ENCODE results near the gene DUXA. TPM values are rescaled to one million over a fixed set of nuclear protein-coding genes. Genes with fewer than 3 reads are reported as not detected.
"Not testable (repeated sequence)": the region's sequence is repeated elsewhere in the genome, so short reads cannot be mapped to it uniquely, and the experiment has no call there.

Gene DUXA
- polyA plus RNA-seq (ENCODE audit: insufficient read length): not detected
- long read RNA-seq, donor 1: 0 reads
- long read RNA-seq, donor 2: 0 reads
- long read RNA-seq, donor 3: 0 reads
- long read RNA-seq, donor 4: 0 reads
- long read RNA-seq, donor 5: 0 reads
- long read RNA-seq, donor 6: 0 reads
- long read RNA-seq, donor 7: 0 reads
- long read RNA-seq, donor 8: 0 reads

- no peak for DNase-seq
Observed at GRCh38 chr19:57167385-57167784, at the start of gene DUXA. DUXA (minus strand) TSS chr19:57167485; CDS start chr19:57167443, 42 bp downstream.

GRCh38 chr19:57212109-57212508 lies 44.8 kb upstream of the DUXA start:
- no peak for DNase-seq

DNA sequence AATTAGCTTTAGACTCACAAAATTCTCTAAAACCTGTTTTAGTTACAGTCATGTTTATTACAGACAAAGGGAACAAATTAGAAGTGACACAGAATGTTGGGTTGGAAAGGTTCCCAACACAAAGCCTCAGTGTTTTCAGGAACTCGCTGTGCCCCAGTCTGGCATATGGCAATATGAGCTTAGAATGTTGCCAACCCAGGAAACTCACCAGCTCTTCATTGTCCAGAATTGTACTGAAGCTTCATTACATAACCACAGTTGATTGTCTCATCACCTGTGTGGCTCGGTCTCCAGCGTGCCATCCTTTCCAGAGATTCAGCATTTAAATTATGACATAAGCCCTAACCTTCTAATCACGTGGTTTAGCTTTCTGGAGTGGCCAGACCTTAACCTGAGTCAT lies 43.1 kb upstream of the DUXA start:
- DNase-seq: no peak

DNA sequence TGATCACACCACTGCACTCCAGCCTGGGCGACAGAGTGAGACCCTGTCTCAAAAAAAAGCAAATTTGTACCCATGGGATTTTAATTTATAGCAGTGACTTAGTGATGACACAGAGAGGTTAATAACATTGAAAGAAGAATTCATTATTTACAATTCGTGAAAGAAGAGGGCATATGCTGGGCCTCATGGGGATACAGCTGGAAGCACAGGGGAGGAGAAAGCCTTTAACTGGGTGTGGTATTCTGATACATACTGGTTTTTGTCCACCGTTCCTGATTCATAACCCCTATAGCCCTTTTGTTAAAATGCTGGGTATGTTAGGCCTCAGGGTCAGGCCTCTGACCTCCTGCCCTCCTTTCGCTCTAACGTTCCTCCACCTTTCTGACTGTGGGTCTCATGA lies 34.9 kb upstream of the DUXA start:
- no peak for DNase-seq

- DNase-seq: not testable (repeated sequence)
Observed at GRCh38 chr19:57197874-57198273, 30.6 kb upstream of the DUXA start.

- no peak for DNase-seq
Observed at GRCh38 chr19:57192993-57193392, 25.7 kb upstream of the DUXA start.

DNA sequence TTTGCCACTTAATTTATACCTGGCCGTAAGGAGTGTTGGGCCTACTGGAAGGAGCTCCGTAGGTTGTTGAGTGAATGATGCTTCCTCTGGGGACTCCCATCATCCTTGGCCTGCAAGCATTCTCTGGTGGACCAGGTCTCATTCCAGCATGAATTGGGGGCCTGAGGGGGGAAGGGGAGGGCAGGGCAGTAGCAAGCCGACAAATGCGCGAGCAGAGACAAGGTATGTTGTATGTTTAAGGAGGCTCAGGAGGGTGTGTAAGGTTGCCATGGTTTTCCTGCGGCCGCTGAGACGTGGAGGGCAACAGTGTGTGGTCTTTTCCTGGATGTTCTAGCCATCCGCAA lies 24.8 kb upstream of the DUXA start:
- peak; percentile 18 for DNase-seq

DNA sequence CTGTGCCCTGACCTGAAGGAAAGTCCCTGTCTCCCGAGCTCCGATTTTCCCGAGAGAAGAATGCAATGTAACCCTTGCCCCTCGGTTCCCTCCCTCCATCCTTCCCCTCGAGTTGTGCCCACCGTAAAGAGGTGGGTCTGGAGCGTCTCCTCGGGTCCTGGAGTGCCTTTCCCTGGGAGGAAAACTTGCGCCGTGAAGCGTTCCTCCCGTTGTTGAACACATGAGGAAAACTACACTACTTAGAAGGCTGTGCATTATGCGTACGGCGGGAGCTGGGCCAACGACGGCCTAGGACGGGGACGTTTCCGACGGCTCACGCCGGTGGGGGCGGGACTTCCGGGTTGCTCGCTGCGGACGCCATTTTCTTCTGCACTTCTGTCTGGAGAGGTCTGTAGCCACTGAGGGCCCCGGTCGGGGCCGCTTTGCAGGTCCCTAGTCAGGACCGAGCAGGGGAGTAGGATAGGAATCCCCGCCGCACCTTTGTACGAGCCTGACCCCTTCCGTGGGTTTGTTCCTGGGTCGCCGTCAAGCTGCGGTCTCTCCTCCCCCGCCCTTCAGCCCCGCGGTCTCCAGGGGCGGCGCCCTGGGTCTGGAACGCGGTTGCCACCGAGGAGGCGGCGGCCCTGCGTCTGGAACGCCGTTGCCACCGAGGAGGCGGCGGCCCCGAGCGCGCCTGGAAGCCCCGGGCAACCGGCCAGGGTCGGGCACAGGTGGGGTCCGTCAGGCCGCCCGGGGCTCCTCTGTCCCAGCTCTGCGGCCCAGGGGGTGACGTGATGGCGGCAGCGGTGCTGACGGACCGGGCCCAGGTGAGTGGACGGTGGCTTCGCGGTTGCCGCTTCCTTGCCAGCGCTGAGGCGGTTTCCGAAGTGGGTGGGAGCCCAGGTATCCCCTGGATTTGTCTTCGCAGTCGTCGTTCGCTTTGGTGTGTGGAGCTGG lies 24.1 kb upstream of the DUXA start, which contains the start of gene ZNF264:
TSS of gene ZNF264 (plus strand) at position 360 of the 936 bp plus-strand sequence. CDS start at position 774, 414 bp downstream.
- DNase-seq: peak; percentile 84

DNA sequence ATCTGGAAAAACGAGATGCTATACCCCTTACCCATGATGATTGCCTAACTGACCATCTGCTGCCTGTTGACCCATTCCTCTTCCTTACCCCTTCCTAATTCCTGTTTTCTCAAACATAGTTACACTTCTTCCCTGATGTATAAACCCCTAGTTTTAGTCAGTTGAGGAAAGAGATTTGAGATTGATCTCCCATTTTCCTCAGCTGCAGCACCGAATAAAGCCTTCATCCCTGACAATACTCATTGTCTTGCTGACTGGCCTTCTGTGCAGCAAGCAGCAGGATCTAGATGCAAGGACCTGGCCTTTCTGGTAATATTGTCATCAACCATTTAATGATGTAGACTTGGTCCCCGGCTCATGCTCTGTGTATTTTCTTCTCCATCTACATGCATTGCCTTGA lies 23.0 kb upstream of the DUXA start:
- DNase-seq: no peak

- DNase-seq: peak; percentile 47
Observed at GRCh38 chr19:57171551-57172081, 4.3 kb upstream of the DUXA start.

DNA sequence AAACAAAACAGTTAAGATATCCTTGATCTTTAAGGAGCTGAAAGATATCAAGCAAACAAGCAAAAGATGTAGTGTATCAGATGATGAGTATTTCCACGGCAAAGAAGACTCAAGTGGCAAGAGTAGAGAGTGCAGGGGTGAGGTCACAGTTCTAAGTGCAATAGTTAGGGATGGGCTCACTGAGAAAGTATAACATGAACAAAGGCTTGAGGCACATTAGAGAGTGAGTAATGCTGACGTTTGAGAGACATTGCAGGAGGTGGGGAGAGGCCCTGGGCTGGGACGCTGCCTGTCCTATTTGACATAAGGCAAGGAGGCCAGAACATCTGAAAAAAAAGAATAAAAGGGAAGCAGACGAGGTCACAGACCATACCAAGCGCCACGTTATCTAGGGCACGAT lies 1.4 kb downstream of the DUXA start:
- no peak for DNase-seq

DNA sequence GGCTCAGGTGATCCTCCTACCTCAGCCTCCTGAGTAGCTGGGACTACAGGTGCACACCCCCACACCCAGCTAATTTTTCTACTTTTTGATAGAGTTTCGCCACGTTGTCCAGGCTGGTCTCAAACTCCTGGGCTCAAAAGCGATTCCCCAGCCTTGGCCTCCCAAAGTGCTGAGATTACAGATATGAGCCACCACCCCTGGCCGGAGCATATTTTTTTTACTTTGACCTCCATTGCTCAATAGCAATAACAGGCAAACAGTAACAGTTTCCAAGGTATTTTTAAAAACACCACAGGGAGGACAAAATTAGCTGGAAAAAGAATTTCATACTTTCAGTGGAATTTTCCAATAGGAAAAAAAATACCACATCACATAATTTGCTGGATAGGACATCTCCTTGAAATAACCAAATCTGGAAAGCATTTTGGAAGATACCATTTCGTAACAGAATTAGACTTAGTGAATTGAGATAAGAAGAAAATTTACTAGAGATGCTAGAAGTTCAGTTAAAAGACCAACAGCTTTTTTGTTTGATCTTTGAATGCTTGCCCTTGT lies 5.2 kb downstream of the DUXA start:
- no peak for DNase-seq

- DNase-seq: no peak
Observed at GRCh38 chr19:57152921-57153320, 14.4 kb downstream of the DUXA start.

DNA sequence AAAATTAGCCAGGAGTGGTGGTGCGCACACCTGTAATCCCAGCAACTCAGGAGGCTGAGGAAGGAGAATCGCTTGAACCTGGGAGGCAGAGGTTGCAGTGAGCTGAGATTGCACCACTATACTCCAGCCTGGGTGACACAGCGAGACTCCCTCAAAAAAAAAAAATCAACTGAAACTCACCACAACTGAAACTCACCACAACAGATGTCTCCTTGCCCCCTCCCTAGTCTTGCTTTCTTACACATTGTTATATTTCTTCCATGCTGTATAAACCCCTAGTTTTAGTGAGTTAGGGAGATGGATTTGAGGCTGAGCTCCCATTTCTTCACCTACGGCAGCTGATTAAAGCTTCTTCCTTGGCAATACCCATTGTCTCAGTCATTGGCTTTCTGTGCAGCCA lies 25.6 kb downstream of the DUXA start:
- DNase-seq: no peak

GRCh38 chr19:57135797-57136196 lies 31.5 kb downstream of the DUXA start:
- no peak for DNase-seq

DNA sequence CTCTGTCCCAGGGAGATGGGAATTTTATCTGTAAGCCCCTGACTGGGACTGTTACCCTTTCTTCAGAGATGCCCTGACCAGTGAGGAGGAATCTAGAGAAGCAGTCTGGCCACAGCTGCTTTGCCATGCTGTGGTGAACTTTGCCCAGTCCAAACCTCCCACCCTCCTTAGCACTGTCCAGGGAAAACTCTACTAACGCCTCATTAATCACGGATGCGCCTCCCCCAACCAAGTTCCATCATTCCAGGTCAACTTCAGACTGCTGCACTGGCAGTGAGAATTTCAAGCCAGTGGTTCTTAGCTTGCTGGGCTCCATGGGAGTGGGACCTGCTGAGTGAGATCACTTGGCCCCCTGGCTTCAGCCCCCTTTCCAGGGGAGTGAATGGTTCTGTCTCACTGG lies 39.9 kb downstream of the DUXA start:
- peak; percentile 65 for DNase-seq

DNA sequence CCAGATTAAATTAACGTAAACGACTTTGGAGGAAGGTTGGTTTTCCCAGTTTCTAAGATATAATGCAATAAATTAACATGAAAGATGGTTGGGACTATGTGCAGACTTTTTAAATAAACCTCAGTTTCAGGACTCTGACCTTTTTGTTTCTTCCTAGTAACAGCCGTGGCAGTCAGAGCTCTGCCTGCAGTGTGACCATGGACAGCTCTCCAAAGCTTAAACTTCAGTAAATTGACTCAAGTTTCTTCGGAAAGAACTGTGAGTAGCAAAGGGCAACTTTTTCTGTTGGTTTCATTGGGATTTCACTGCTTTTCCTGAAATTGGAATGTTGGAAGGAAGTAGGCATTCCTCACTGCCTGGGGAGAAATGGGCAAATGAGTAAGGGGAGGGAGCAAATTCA lies 43.4 kb downstream of the DUXA start:
- no peak for DNase-seq

DNA sequence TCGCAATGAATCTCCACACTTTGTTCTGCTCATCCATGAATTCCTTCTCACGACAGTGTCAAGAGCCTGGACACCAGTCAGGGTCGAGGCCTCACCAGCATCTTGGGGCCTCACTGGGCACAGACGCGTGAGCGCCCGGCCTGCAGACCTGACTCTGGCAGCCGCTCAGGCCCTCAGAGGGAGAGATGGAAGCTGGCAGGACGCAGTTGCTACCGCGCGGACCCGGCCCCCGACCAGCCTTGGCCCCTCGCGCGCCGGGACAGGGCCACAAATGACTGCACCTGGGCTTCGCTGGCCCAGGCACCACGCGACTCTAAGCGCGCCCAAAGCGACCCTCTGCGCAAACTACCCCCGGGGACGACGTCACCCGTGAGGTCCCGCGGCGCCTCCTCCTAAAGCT lies 48.4 kb downstream of the DUXA start:
- no peak for DNase-seq

DNA sequence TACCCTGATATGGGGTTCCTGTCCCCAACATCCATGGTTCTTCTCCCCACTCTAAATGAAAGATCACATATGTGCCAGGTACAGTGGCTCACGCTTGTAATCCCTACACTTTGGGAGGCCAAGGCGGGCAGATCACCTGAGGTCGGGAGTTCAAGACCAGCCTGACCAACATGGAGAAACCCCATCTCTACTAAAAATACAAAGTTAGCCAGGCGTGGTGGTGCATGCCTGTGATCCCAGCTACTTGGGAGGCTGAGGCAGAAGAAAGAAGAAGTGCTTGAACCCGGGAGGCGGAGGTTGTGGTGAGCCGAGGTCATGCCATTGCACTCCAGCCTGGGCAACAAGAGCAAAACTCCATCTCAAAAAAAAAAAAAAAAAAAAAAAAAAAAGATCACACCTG lies 53.8 kb downstream of the DUXA start:
- DNase-seq: not testable (repeated sequence)

DNA sequence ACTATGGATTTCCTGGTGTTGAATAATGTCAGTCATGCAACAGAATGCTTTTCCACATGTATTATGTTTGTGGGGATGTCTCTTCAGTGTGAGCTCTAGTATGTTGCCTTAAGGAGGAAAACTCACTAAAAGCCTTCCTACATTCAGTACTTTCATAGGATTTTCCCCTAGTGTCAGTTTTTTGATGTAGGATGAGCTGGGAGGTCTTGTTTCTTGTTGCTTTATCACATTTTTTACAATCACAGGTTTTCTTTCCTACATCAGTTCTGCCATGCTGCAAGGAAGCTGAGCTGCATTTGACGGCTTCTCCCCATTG lies 56.0 kb downstream of the DUXA start:
- DNase-seq: no peak

GRCh38 chr19:57110592-57111328 lies 56.5 kb downstream of the DUXA start:
- DNase-seq: no peak

GRCh38 chr19:57106722-57107235 lies 60.5 kb downstream of the DUXA start:
- no peak for DNase-seq
